Loucy (cell line): ENCODE measurements around the gene CHST7.

Experiments used
- H2AFZ ChIP-seq: fragments of 200-600 bp; sonication (generic); 2 replicates; pipeline ENCODE4 v1.6.0; 2016; ENCODE audit warnings: antibody characterized with exemption, mild to moderate bottlenecking, low read length, moderate library complexity
- H3F3A ChIP-seq: fragments of 200-600 bp; 2 replicates; pipeline ENCODE4 v1.6.0; 2016; ENCODE audit warnings: antibody characterized with exemption, low read depth, mild to moderate bottlenecking
- H3K27me3 ChIP-seq: fragments of 200-600 bp; sonication (generic); 2 replicates; pipeline ENCODE4 v1.6.1; 2014; ENCODE audit warnings: low read length, mild to moderate bottlenecking; ENCODE audit not compliant: insufficient read depth, poor library complexity, severe bottlenecking
- H3K36me3 ChIP-seq: fragments of 200-600 bp; sonication (generic); 2 replicates; pipeline ENCODE4 v1.6.1; 2016; ENCODE audit warnings: low read length; ENCODE audit not compliant: insufficient read depth
- H3K4me1 ChIP-seq: fragments of 200-600 bp; sonication (generic); 2 replicates; pipeline ENCODE4 v1.5.1; 2014; ENCODE audit warnings: low read length, mild to moderate bottlenecking; ENCODE audit not compliant: insufficient read depth, poor library complexity, severe bottlenecking
- H3K4me2 ChIP-seq: fragments of 200-600 bp; sonication (generic); 2 replicates; pipeline ENCODE4 v1.6.0; 2014; ENCODE audit warnings: antibody characterized with exemption, low read length, low read depth, mild to moderate bottlenecking; ENCODE audit not compliant: poor library complexity, severe bottlenecking
- H3K4me3 ChIP-seq: fragments of 200-600 bp; sonication (generic); 2 replicates; pipeline ENCODE4 v1.5.1; 2014; ENCODE audit warnings: low read length, mild to moderate bottlenecking, mixed read lengths; ENCODE audit not compliant: poor library complexity, severe bottlenecking
- H3K79me2 ChIP-seq: fragments of 200-600 bp; sonication (generic); 2 replicates; pipeline ENCODE4 v1.6.1; 2014; ENCODE audit warnings: low read length; ENCODE audit not compliant: insufficient read depth
- H3K9ac ChIP-seq: fragments of 200-600 bp; sonication (generic); 2 replicates; pipeline ENCODE4 v1.6.0; 2014; ENCODE audit warnings: mild to moderate bottlenecking, low read depth, low read length, moderate library complexity; ENCODE audit not compliant: poor library complexity, severe bottlenecking
- H3K9me2 ChIP-seq: fragments of 200-600 bp; sonication (generic); replicated peaks from 2 replicates; pipeline ENCODE4 v1.6.1; 2016; ENCODE audit warnings: low read depth, low read length, mixed read lengths
- H3K9me3 ChIP-seq: fragments of 200-600 bp; sonication (generic); 2 replicates; pipeline ENCODE4 v1.6.1; 2014; ENCODE audit warnings: mild to moderate bottlenecking, antibody characterized with exemption, low read length, low read depth; ENCODE audit not compliant: insufficient read depth
- H4K20me1 ChIP-seq: fragments of 200-600 bp; sonication (generic); 2 replicates; pipeline ENCODE4 v1.6.0; 2014; ENCODE audit warnings: antibody characterized with exemption, low read length, mild to moderate bottlenecking; ENCODE audit not compliant: insufficient read depth, poor library complexity, severe bottlenecking
- EZH2phosphoT487 ChIP-seq: fragments of 200-600 bp; IDR thresholded peaks from 2 replicates; pipeline ENCODE4 v1.6.1; 2018; ENCODE audit warnings: antibody characterized with exemption, mild to moderate bottlenecking, moderate library complexity, borderline replicate concordance
- TF ChIP-seq, protein P1 (sequence below): fragments of 200-600 bp; sonication (generic); conservative IDR thresholded peaks from 2 replicates; pipeline ENCODE4 v1.5.1; 2014; ENCODE audit warnings: mild to moderate bottlenecking, antibody characterized with exemption, low read length

The CHST7 gene

DNA sequence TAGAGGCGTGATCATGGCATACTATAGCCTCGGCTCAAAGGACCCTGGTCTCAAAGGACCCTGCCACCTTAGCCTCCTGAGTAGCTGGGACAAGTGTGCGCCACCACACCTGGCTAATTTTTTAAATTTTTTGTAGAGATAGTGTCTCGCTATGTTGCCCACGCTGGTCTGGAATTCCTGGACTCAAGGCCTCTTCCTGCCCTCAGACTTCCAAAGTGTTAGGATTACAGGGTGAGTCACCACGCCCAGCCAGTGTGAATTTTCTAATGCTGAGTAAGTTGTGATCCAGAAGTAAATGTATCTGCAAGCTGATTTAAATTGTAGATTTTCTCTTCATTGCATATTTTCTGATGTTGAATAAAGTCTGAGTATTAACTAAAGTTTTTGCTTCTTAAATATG is 25.7 kb upstream of the CHST7 start:
- Histone ChIP-seq H3K9ac (no peak overlapping the region), H3K9me2 (no peaks in the 10 kb centered on the region), H3K36me3 (no peaks in the 10 kb centered on the region), H3K27me3 (no peaks in the 10 kb centered on the region), H2AFZ (no peak overlapping the region), H3K9me3 (no peaks in the 10 kb centered on the region), H3K4me2 (peak overlapping the region; percentile 59), H3K79me2 (peaks cover 50% of the 10 kb centered on the region), H3F3A (no peaks in the 10 kb centered on the region), H4K20me1 (peaks cover 14% of the 10 kb centered on the region), H3K4me1 (peaks cover 20% of the 10 kb centered on the region), H3K4me3 (peak overlapping the region; percentile 44)
- TF ChIP-seq EZH2phosphoT487, result no peak
- TF ChIP-seq, protein P1, sequence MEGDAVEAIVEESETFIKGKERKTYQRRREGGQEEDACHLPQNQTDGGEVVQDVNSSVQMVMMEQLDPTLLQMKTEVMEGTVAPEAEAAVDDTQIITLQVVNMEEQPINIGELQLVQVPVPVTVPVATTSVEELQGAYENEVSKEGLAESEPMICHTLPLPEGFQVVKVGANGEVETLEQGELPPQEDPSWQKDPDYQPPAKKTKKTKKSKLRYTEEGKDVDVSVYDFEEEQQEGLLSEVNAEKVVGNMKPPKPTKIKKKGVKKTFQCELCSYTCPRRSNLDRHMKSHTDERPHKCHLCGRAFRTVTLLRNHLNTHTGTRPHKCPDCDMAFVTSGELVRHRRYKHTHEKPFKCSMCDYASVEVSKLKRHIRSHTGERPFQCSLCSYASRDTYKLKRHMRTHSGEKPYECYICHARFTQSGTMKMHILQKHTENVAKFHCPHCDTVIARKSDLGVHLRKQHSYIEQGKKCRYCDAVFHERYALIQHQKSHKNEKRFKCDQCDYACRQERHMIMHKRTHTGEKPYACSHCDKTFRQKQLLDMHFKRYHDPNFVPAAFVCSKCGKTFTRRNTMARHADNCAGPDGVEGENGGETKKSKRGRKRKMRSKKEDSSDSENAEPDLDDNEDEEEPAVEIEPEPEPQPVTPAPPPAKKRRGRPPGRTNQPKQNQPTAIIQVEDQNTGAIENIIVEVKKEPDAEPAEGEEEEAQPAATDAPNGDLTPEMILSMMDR, result no peak

- Histone ChIP-seq H3K9me2 (no peaks in the 10 kb centered on the region), H3K4me1 (peaks cover 13% of the 10 kb centered on the region), H3K36me3 (no peaks in the 10 kb centered on the region), H3K27me3 (no peaks in the 10 kb centered on the region), H4K20me1 (peaks cover 14% of the 10 kb centered on the region), H2AFZ (no peak overlapping the region), H3F3A (no peaks in the 10 kb centered on the region), H3K4me3 (no peak overlapping the region), H3K4me2 (no peak overlapping the region), H3K79me2 (peaks cover 40% of the 10 kb centered on the region), H3K9me3 (no peaks in the 10 kb centered on the region), H3K9ac (no peak overlapping the region)
- TF ChIP-seq EZH2phosphoT487, result no peak
- TF ChIP-seq, protein P1, result no peak
Observed at GRCh38 chrX:46549914-46550313, 23.7 kb upstream of the CHST7 start.

- no peak overlapping the region for H3K9ac ChIP-seq
Observed at GRCh38 chrX:46551494-46552128, 22.0 kb upstream of the CHST7 start.

More at GRCh38 chrX:46551494-46552128, 22.0 kb upstream of the CHST7 start:
- H3K4me2 ChIP-seq, result no peak overlapping the region
- H3F3A ChIP-seq, result no peaks in the 10 kb centered on the region
- peaks cover 7% of the 10 kb centered on the region for H4K20me1 ChIP-seq
- no peak overlapping the region for H2AFZ ChIP-seq
- H3K79me2 ChIP-seq, result peaks cover 26% of the 10 kb centered on the region
- no peak for TF ChIP-seq EZH2phosphoT487
- TF ChIP-seq, protein P1, result no peak
- H3K36me3 ChIP-seq, result no peaks in the 10 kb centered on the region
- no peaks in the 10 kb centered on the region for H3K9me3 ChIP-seq
- H3K27me3 ChIP-seq, result no peaks in the 10 kb centered on the region
- H3K4me1 ChIP-seq, result peaks cover 7% of the 10 kb centered on the region
- no peak overlapping the region for H3K4me3 ChIP-seq
- H3K9me2 ChIP-seq, result no peaks in the 10 kb centered on the region
